ENCODE measurements around the gene ADARB2.

DNA sequence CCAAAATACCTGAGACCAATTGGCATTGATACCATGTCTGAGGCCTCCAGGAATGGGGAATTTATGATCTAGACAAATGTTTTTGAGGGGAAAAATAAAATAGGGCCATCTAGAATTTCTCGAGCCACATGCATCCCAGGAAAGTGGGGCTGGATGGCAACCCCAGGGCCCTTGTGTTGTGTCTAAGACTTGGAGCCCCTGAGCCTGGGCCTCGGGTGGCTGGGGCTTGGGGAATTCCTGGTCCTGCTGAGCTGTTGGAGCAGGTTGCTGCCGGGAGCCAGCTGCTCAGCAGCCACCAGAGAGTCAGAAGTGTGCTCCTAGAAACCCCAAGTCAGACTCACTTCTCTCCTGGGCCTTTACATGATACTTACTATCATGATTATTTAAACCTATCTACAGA, 508.2 kb downstream of the ADARB2 start:
- TF ChIP-seq, protein P1, sequence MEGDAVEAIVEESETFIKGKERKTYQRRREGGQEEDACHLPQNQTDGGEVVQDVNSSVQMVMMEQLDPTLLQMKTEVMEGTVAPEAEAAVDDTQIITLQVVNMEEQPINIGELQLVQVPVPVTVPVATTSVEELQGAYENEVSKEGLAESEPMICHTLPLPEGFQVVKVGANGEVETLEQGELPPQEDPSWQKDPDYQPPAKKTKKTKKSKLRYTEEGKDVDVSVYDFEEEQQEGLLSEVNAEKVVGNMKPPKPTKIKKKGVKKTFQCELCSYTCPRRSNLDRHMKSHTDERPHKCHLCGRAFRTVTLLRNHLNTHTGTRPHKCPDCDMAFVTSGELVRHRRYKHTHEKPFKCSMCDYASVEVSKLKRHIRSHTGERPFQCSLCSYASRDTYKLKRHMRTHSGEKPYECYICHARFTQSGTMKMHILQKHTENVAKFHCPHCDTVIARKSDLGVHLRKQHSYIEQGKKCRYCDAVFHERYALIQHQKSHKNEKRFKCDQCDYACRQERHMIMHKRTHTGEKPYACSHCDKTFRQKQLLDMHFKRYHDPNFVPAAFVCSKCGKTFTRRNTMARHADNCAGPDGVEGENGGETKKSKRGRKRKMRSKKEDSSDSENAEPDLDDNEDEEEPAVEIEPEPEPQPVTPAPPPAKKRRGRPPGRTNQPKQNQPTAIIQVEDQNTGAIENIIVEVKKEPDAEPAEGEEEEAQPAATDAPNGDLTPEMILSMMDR (IDR thresholded peaks at IDR 0.05): no peak
- no peak for TF ChIP-seq ZFX (IDR thresholded peaks at IDR 0.05; ENCODE audit: borderline replicate concordance)
